Cerebellar nuclear complex (tissue), 1 donor: Measurements from ENCODE around the gene BAIAP3.

ENCODE experiments used
- DNase-seq, 2 experiments: peaks; one replicate each; lab custom pipeline; 2025; lab: John Stamatoyannopoulos, UW

Gene BAIAP3

GRCh38 chr16:1366712-1367299, 33.4 kb downstream of the BAIAP3 start:
- DNase-seq, result no peak

GRCh38 chr16:1367486-1368174, 34.2 kb downstream of the BAIAP3 start:
- no peak for DNase-seq

- no peak for DNase-seq
Observed at GRCh38 chr16:1371054-1371978, 37.9 kb downstream of the BAIAP3 start.

- DNase-seq, result no peak
Observed at GRCh38 chr16:1372292-1372950, 39.0 kb downstream of the BAIAP3 start.

GRCh38 chr16:1374418-1375297, 41.2 kb downstream of the BAIAP3 start:
- DNase-seq, result no peak

GRCh38 chr16:1375298-1375640, 41.8 kb downstream of the BAIAP3 start:
- no peak for DNase-seq

- no peak for DNase-seq
Observed at GRCh38 chr16:1375741-1376410, 42.4 kb downstream of the BAIAP3 start.

GRCh38 chr16:1377406-1378010, 44.1 kb downstream of the BAIAP3 start:
- DNase-seq, result no peak

- DNase-seq, result no peak
Observed at GRCh38 chr16:1378087-1378803, 44.8 kb downstream of the BAIAP3 start.

- no peak for DNase-seq
Observed at GRCh38 chr16:1378804-1379303, 45.4 kb downstream of the BAIAP3 start.

- no peak for DNase-seq
Observed at GRCh38 chr16:1379304-1380076, 46.0 kb downstream of the BAIAP3 start.

GRCh38 chr16:1380195-1380594, 46.8 kb downstream of the BAIAP3 start:
- DNase-seq, result no peak

GRCh38 chr16:1381612-1382406, 48.4 kb downstream of the BAIAP3 start:
- DNase-seq, result no peak

GRCh38 chr16:1383556-1383955, 50.1 kb downstream of the BAIAP3 start:
- DNase-seq, result no peak

- DNase-seq, result no peak
Observed at GRCh38 chr16:1385232-1385631, 51.8 kb downstream of the BAIAP3 start.

GRCh38 chr16:1387331-1387730, 53.9 kb downstream of the BAIAP3 start:
- no peak for DNase-seq

GRCh38 chr16:1389762-1390161, 56.3 kb downstream of the BAIAP3 start:
- DNase-seq, result no peak

GRCh38 chr16:1390239-1390779, 56.9 kb downstream of the BAIAP3 start:
- no peak for DNase-seq
